ENCODE results near the gene RNF145.
A peak's percentile ranks its signal among the peaks of the same experiment; 100 is the strongest.

RNF145 gene

DNA sequence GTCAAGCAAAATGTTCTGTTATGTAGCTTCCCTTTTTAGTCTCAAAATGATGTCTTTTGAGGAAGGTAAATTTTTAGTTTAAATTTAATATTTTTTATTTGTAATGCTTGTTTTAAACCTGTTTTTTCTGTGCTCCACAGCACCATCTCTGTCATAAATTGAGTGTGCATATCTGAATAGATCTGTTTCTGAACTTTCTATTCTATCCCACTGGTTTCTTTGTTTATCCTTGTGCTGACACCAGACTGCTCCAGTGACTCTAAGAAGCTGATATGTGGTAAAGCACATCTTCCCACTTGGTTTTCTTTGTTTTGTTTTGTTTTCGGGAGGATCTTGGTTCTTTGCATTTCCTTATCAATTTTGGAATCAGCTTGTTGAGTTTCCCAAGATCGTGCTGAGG is 7.1 kb upstream of the RNF145 start:
- no peak for DNase-seq

GRCh38 chr5:159215886-159216285 is 6.5 kb upstream of the RNF145 start:
- no peak for DNase-seq

GRCh38 chr5:159214486-159215271 is 5.3 kb upstream of the RNF145 start:
- peak; percentile 37 for DNase-seq

GRCh38 chr5:159212657-159213462 is 3.5 kb upstream of the RNF145 start:
- peak; percentile 45 for DNase-seq

GRCh38 chr5:159211729-159212174 is 2.4 kb upstream of the RNF145 start:
- peak; percentile 18 for DNase-seq

GRCh38 chr5:159210846-159211245 is 1.5 kb upstream of the RNF145 start:
- peak; percentile 47 for DNase-seq

- DNase-seq: peak; percentile 67
These were observed 883 bp upstream of the RNF145 start for GRCh38 chr5:159210210-159210661.

GRCh38 chr5:159208514-159209437 is 577 bp downstream of the RNF145 start:
- DNase-seq: peak; percentile 53

DNA sequence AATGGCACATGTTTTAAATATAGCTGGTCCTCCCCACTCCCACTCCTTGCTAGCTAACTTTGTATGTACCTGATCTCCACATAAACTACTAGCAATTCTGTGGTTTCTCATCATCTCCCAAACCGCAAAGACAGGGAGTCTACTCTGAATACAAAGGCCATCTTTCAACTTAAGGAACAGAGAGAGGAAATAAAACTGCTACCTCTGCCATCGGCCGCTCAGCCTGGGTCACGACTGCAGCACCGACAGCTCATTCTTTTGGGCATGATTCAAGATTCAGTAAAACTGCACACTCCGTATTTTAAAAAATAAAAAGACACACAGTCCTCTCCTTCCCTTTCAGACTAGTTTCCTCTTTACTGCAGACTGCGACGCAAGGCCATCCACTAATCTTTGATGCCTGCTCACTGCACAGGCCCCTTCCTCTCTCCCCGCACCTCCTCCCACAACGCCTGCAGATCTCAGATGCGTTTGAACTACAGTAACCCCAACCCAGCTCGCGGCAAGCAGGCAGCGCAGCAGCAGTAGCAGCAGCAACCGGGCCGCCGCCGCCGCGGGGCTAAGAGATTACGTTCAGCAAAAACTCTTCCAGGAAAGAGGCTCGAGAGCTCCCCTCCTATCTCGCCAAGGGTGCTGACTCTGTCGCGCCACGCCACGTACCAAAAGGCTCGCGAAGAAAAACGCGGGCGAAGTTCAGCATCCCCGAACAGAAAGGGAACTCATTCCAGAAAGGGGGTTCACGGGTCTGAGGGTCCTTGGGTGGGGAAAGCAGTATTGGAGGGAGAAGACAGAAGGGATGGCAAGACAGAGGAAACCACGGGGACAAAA is 1.5 kb downstream of the RNF145 start:
- peak; percentile 92 for DNase-seq

- DNase-seq: no peak
These were observed 2.1 kb downstream of the RNF145 start for GRCh38 chr5:159207222-159207685.

- DNase-seq: no peak
These were observed 2.5 kb downstream of the RNF145 start for GRCh38 chr5:159206818-159207217.

GRCh38 chr5:159206368-159206767 is 3.0 kb downstream of the RNF145 start:
- no peak for DNase-seq

GRCh38 chr5:159203351-159203750 is 6.0 kb downstream of the RNF145 start:
- DNase-seq: no peak

DNA sequence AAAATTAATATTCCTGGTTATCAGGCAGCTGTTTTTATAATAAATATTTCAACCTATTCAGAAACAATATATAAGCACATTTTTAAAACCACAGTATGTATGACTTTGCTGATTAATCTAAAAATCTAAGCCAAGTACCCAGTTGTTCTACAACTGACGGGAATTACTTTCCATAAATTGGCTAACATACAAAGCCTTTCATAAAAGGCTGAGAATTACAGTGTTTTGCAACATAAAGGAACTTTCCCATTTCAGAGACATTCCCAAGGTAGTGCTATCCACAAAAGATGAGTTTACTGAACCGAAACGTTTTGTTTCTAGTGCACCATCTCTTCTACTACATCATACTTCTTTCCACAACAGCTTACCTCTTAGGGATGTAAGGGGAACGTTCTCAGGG is 7.2 kb downstream of the RNF145 start:
- no peak for DNase-seq

- DNase-seq: no peak
These were observed 9.6 kb downstream of the RNF145 start for GRCh38 chr5:159199780-159200179.

DNA sequence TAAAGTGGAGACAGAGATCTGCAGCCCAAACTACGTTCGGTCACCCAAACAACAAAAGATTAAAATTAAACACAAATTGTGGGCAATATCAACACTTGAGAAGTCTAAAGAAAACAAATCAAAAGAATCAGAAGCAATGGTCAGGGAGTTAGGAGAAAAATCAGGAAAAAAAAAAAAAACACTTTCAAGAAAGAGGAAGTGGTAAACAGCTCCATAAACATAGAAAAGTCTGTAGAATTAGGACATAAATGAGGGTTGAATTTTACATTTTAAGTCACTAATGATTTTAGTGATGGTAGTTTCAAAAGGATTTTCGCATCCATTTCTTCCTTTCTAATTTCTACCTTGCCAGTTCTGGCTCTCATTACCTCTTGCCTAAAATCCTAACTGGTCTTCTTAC is 10.1 kb downstream of the RNF145 start:
- DNase-seq: no peak

DNA sequence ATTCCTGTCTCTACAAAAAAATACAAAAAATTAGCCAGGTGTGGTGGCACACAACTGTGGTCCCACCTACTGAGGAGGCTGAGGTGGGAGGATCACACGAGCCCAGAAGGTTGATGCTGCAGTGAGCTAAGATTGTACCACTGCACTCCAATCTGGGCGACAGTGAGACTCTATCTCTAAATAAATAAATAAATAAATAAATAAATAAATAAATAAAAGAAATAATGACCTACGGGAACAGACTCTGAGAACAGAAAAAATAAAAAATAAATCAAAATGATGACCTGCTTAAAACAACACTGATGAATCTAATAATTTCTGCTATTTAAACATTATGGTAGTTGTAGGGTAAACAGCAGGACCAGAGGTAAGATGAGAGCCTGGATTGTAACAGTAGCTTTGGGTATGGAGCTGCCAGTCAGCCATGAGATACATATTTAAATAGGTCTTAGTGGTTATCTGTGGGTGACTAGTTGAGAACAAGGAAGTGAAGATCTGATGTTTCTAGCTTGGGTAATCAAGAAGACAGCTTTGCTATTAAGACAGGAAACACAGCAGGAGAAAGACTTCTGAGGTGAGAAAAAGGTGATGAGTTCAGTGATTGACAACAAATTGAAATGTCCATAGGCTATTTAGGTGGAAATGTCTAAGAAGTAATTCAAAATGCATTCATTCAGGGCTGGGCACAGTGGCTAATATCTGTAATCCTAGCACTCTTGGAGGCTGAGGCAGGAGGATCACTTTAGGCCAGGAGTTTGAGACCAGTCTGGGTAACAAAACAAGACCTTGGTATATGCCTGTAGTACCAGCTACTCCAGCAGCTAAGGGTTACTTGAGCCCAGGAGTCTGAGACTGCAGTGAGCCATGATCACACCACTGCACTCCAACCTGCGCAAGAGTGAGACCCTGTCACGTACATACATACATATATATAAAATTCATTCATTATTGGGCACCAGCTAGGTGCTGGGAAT is 11.0 kb downstream of the RNF145 start:
- peak; percentile 51 for DNase-seq

- no peak for DNase-seq
These were observed 13.6 kb downstream of the RNF145 start for GRCh38 chr5:159195775-159196174.

GRCh38 chr5:159190170-159190569 is 19.2 kb downstream of the RNF145 start:
- no peak for DNase-seq

GRCh38 chr5:159189310-159189709 is 20.0 kb downstream of the RNF145 start:
- no peak for DNase-seq

DNA sequence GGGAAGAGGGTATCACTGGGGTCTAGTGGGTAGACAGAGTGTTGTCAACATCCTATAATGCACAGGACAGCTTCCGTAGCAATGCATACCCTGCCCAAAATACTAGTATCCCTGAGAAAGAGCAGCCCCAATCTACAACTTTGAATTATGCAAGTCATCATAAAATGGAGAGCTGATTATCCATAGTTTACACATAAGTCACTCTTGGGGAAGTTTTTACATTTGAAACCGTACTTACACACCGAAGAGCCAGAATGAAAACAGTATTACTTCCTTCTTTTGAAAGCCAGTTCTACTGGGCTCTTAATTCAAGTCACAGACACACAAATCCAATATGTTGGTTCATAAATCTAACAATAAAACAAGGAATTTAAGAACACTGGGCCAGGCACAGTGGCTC is 21.6 kb downstream of the RNF145 start:
- no peak for DNase-seq
